Hair follicle dermal papilla cell (primary cell): Measurements from ENCODE around the gene CCHCR1. TPM values are rescaled to one million over a fixed set of nuclear protein-coding genes. Genes with fewer than 3 reads are reported as not detected.

Experiments
- small RNA-seq: library from RNA; depleted of rRNA; stranded (forward); fragments of <200 nt; gene quantifications from one replicate; pipeline ENCODE3, GENCODE V24; 2012
- total RNA-seq: library from RNA; depleted of rRNA; stranded (reverse); fragments of >200 nt; gene quantifications from 2 replicates; pipeline ENCODE4 v1.2.3, GENCODE V29; 2012

The CCHCR1 gene, protein sequence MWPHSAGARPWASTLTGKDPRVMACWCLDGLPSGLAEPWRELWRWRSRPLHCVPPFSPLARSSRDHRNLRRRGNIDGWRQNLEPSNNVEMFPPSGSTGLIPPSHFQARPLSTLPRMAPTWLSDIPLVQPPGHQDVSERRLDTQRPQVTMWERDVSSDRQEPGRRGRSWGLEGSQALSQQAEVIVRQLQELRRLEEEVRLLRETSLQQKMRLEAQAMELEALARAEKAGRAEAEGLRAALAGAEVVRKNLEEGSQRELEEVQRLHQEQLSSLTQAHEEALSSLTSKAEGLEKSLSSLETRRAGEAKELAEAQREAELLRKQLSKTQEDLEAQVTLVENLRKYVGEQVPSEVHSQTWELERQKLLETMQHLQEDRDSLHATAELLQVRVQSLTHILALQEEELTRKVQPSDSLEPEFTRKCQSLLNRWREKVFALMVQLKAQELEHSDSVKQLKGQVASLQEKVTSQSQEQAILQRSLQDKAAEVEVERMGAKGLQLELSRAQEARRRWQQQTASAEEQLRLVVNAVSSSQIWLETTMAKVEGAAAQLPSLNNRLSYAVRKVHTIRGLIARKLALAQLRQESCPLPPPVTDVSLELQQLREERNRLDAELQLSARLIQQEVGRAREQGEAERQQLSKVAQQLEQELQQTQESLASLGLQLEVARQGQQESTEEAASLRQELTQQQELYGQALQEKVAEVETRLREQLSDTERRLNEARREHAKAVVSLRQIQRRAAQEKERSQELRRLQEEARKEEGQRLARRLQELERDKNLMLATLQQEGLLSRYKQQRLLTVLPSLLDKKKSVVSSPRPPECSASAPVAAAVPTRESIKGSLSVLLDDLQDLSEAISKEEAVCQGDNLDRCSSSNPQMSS
- 15.7 and 17.0 TPM in 2 replicates for total RNA-seq

DNA sequence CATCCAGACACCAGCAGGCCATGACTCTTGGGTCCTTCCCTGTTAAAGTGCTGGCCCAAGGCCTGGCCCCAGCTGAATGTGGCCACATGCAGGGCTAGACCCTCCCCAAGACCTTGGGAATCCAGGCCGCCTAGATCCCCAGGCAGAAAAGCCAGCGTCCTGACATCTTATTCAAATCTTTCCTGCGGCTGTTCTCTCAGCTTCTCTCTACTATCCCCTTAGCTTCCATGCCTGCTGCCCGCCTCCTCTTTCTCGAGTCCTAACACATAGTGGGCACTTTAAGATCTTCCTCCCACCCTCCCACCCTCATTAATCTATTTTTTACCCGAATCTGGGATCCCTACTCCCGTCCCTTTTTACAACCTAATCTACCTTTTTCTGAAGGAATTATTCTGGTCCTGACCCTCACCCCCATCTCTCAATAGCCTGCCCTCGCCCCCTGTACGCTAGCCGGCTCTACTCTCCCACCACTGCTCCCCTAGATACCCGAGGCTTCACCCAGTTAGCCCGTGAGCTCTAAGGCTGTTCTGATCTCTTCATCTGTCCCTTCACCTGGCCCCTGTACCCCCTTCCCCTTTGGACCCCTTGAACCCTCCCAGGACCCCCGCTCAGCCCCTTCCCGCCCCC, at the start of gene CCHCR1:
TSS of gene CCHCR1 (minus strand) at position 290 of the 627 bp plus-strand sequence. CDS start at position 88, 202 bp downstream.

DNA sequence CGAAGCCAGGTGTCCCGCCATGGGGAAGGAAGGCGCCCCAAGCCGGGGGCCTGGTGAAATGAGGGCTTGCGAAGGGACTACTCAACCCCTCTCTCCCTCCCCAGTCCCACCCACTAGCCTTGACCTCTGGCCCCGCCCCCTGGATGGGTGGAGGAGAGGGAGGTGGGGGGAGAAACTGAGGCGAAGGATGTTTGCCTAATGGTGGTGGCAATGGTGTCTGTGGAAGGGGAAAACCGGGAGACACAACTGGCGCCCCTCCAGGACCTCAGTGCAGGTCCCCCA, 12.9 kb upstream of the CCHCR1 start, which contains the start of gene POU5F1:
TSS of gene POU5F1 (minus strand) at position 83 of the 282 bp plus-strand sequence. CDS start at position 21, 62 bp downstream.

DNA sequence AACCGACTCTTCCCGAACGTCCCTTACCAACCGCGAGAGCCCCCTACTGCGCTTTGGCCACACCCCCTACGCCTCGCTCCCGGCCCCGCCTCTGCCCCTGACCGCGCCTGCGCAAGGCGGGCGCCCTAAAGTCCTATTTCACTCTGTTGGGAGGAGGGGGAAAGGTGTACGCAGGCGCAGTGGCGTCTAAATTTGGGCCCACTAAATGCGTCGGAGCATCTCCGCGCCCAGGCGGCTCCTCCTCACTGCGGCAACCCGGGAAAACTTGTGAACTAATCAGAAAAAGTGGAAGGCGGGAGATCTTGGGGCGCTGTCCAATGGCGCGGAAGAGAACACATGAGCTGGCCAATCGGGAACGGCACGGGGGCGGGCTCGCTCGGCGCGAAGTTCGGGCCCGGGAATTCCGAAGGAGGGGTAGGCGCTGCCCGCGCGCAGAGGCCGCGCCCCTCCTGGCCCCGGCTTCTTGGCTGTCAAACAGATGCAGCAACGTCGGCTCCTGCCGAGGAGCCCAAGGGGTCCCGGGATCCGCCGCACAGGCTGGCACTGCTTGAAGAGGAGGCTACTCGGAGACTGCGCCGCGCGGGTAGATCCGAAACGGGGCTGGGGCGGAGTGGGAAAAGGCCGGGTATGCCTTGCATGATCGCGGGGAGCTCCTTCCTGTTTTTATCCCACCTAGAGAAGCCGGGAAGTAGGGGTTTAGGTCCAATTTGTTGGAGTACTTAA, 699 bp upstream of the CCHCR1 start, which contains the start of gene TCF19:
TSS of gene TCF19 (plus strand) at position 450 of the 723 bp plus-strand sequence. CDS start 881 bp downstream, outside the sequence.

DNA sequence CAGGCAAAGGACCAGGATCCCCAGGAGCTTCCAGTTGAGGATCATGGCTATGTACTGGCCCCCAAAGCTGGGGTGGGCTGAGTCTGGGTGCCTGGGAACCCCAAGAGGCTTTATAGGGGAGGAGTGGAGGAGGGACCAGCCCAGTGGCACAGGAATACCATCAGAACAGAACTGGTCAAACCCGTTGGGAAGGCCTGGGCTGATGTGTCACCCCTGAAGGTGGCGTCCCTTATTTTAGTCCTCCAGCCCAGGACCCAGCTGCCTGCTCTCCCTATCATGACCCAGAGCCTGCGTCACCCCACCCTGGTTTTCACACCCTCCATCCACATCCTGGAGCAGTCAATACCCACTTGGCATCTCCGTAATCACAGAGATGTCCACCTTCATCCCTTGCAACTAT, 18.6 kb downstream of the CCHCR1 start, which contains the start of gene PSORS1C2:
TSS of gene PSORS1C2 (minus strand) at position 85 of the 400 bp plus-strand sequence. CDS start at position 45, 40 bp downstream.

DNA sequence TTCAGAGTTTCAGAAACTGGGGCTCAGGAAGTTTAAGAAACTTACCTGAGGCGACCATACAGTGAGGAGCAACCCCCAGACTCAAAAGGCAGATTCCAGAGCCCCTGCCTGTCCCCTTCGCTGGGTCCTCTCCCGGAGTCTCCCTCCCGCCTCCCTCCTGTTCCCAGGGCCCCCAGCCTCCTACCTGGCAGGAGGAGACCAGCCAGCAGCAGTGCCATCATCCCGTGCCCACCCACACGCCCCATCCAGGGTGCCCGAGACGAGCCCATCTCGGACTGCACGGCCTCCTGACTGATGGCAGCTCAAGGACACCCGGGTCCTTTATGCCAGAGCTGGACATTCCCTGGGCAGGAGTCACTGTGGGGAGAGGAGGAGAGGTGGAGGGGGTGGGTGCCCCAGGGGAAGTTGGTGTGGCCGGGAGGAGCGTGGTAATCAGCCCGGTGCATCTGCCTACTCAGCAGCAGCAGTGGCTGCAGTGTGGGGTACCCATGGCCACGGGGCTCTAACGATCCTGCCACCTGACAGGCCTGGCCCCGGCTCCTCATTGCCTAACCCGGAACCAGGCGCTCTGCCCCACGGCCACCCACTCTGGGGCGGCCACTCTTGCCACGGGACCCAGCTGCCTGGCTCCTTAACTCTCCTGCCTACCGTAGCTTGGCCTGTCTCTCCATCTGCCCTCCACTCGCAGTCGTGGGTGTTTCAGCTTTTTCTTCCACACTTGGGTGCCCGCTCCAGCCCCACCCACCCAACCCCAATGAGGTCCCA, 37.3 kb downstream of the CCHCR1 start, which contains the start of gene CDSN:
TSS of gene CDSN (minus strand) at position 296 of the 765 bp plus-strand sequence. CDS start at position 269, 27 bp downstream.

DNA sequence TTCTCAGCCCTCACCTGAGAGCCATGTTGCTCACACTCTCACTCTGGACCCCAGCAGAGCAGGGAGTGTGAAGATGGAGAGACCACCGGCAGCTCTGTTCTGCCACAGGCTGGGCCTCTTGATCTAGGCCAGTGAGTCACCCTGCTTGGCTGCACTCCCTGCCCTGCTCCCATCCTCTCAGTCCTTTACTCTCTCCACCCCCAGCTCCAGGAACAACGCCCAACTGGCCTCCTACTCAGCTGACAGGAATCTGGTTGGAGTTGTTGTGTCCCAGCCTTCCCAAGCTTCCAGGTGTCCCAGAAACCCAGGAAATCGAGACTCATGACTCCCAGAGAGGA, 43.1 kb downstream of the CCHCR1 start, which contains the start of gene PSORS1C1:
TSS of gene PSORS1C1 (plus strand) at position 260 of the 338 bp plus-strand sequence. CDS start 14,833 bp downstream, outside the sequence.

DNA sequence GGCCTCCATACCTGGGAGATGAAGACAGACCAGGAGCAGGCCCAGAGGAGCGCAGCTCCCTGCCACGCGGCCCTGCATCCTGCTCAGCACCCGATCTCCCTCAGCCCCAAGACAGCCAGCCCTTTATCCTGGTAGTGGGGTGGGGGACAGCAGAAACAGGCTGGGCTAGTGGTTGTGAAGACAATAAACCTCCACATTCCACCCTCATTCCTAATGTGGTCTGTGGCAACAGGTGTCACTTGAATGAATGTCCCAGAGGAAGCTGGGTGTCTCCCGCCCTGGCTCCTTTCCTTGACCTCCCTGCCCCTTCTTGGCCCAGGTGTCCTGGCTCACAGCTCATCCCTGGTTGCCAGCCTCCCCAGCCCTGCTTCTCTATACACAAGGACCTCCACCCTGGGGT, 45.1 kb downstream of the CCHCR1 start, which contains the start of gene C6orf15:
TSS of gene C6orf15 (minus strand) at position 98 of the 400 bp plus-strand sequence. CDS start at position 78, 20 bp downstream.

Small RNA genes lying within 50 kb of the gene (small RNA-seq; reads per million reads assigned to genes)
- gene POLR2LP1 = not detected

Other genes starting within 250 kb of the CCHCR1 start
- 10.1 and 11.8 TPM in 2 replicates for gene GTF2H4, start 249.6 kb downstream of the CCHCR1 start, total RNA-seq
- 21.7 and 24.8 TPM in 2 replicates for gene VARS2, start 243.6 kb downstream of the CCHCR1 start, total RNA-seq
- gene SFTA2, start 225.6 kb downstream of the CCHCR1 start, total RNA-seq = not detected in 2 replicates
- gene MUCL3, start 216.8 kb downstream of the CCHCR1 start, total RNA-seq = not detected in 2 replicates
- gene MUC21, start 174.1 kb downstream of the CCHCR1 start, total RNA-seq = not detected in 2 replicates
- gene MUC22, start 147.3 kb downstream of the CCHCR1 start, total RNA-seq = not detected in 2 replicates
- gene C6orf15, start 45.2 kb downstream of the CCHCR1 start, total RNA-seq = not detected in 2 replicates
- gene PSORS1C1, start 43.0 kb downstream of the CCHCR1 start, total RNA-seq = 1.6 and 2.7 TPM in 2 replicates
- not detected in 2 replicates for gene CDSN, start 37.4 kb downstream of the CCHCR1 start, total RNA-seq
- gene PSORS1C2, start 18.7 kb downstream of the CCHCR1 start, total RNA-seq = not detected in 2 replicates
- gene TCF19, start 787 bp upstream of the CCHCR1 start, total RNA-seq = 4.5 and 5.0 TPM in 2 replicates
- 0.61 TPM in 1 of 2 replicates, not detected in the other for gene POU5F1, start 12.9 kb upstream of the CCHCR1 start, total RNA-seq
- gene HLA-C, start 114.3 kb upstream of the CCHCR1 start, total RNA-seq = 128 and 530 TPM in 2 replicates
- 380 and 623 TPM in 2 replicates for gene HLA-B, start 199.4 kb upstream of the CCHCR1 start, total RNA-seq
- 25.7 and 27.1 TPM in 2 replicates for gene MICA, start 245.8 kb upstream of the CCHCR1 start, total RNA-seq